Fibroblast of lung (primary cell): ENCODE results near the gene KRTAP5-7.

Source experiments
- EZH2 ChIP-seq: IDR thresholded peaks from 2 replicates; pipeline ENCODE4 v1.5.1; 2012; ENCODE audit warnings: low read length, control low read depth, mild to moderate bottlenecking; ENCODE audit errors: missing control alignments
- TF ChIP-seq, protein P1 (sequence below), 2 donors: IDR thresholded peaks in 1 of 2; conservative IDR thresholded peaks in 1 of 2; 1 replicate in 1 of 2; 2 replicates in 1 of 2; pipeline ENCODE4 v1.5.1; 2011 to 2012; ENCODE audit warnings: low read length in 2 of 2, control low read depth in 1 of 2, inconsistent platforms in 1 of 2, low read depth in 1 of 2, mild to moderate bottlenecking in 1 of 2

DNA sequence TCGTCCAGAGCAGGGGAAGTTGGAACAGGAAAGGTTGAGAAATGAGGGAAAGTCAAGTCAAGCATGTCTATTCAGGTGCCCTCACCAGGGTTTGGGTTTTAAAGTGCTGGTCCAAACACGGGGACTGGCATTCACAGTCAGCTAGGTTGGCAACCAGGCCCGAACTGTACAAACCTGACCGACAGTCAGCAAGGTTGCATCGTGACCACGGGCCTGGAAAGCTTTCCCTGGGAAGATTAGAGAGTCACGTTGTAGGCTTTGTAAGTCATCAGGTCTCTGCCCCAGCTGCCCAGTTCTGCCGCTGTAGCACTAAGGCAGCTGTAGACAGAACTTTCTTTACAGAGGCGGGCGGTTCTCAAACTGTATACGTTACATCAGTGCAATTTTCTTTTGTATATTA is 45.7 kb downstream of the KRTAP5-7 start:
- TF ChIP-seq, protein P1, sequence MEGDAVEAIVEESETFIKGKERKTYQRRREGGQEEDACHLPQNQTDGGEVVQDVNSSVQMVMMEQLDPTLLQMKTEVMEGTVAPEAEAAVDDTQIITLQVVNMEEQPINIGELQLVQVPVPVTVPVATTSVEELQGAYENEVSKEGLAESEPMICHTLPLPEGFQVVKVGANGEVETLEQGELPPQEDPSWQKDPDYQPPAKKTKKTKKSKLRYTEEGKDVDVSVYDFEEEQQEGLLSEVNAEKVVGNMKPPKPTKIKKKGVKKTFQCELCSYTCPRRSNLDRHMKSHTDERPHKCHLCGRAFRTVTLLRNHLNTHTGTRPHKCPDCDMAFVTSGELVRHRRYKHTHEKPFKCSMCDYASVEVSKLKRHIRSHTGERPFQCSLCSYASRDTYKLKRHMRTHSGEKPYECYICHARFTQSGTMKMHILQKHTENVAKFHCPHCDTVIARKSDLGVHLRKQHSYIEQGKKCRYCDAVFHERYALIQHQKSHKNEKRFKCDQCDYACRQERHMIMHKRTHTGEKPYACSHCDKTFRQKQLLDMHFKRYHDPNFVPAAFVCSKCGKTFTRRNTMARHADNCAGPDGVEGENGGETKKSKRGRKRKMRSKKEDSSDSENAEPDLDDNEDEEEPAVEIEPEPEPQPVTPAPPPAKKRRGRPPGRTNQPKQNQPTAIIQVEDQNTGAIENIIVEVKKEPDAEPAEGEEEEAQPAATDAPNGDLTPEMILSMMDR (conservative IDR thresholded peaks at IDR 0.05 in 1 of 2, IDR thresholded peaks at IDR 0.05 in 1 of 2; ENCODE audit: low read depth in 1 of 2, low read length in 2 of 2): no peak
- TF ChIP-seq EZH2: no peak
